NOMO-1 treated with dmso at 0.1 percent for 144 hours (cell line): ENCODE measurements around the gene PGC.
A peak's percentile ranks its signal among the peaks of the same experiment; 100 is the strongest.

Experiments
- DNase-seq: peaks from one replicate; lab custom pipeline; 2025; ENCODE audit not compliant: unreplicated experiment; lab: John Stamatoyannopoulos, UW

The PGC gene

DNA sequence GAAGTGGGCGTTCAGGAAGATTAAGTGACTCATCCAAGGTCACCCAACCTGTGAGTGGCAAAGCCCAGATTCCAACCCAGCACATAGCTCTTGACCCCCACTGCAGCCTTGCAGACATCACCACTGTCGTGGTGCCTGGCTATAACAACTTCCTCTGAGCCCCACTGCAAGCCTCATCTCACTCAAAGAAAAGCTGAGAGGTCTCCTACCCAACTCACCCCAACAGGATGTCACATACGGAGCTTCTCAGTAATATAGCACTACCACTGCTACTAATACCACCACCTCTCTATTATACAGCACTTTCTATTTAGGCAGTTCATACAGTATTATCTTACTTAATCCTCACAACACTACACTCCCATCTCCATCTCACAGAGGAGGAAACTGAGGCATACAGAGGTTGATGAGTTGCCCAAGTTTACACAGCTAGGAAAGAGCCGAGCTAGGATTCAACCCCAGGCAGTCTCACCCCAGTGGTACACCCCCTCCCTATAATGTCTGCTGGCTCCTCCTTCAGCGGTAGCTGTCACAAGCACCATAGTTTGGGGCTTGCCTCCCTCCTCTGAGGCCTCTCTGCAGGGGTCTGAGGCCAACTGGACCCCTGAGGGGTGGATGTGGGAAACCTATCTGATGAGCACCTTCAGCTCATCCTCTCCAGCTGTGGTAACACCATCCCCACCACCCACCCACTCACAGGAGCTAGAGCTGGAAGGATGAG lies 31.2 kb downstream of the PGC start:
- DNase-seq = no peak

DNA sequence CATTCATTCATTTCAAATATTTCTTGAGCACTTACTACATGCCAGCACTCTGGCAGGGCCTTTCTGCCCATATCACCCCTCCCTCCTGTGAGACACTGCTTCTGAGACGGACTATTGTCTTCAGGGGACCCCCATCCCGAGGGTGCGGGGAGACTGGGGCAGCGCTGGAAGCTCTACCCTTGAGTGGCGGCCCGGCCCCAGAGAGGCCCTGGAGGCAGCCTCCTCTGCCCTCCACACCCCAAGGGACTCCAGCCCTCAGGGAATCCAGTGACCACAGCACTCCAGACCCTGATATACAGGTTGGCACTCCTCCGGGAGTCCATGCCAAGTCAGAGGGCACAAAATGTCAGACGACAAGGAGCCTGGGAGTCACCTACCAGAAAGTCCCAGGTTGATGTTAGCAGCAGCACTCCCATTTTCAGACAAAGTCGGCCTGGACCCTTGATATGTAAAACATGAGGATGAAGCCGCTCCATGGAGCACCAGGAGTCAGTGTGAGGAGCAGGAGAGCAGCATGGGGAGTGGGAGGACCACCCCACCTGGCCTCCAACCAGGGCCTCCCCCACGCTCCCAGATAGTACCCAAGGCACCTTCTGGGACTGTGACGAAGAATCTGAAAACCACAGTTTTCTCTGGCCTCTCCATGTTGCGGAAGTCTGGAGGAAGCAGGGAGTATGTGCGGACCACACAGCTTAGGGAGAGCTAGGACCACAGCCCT lies 32.5 kb downstream of the PGC start:
- no peak for DNase-seq

DNA sequence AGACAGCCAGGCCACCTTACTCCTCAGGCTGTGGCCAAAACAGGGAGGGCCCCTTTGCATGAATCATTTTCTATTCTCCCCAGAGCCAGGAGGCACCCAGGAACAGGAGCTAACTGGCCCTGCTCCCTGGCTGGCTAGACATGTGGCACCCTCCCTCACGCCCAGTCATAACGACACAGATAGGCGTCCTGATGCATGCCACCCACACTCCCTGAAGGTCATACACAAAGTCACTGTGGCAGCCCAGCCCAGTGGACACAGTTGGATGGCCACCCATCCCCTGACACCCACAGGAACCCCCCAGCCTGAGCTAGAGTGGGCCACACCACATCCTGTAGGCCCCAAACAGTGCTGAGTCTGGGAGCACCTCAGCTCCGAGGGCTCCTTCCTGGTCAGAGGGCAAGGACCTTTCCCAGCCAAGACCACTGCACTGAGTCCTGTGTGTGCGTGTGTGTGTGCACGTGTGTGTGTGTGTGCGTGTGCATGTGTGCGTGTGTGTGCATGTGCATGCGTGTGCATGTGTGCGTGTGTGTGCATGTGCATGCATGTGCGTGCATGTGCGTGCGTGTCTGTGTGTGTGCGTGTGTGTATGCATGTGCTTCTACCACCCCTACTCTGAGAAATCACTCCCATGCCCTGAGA lies 33.4 kb downstream of the PGC start:
- DNase-seq = no peak

GRCh38 chr6:41713159-41713649 lies 34.0 kb downstream of the PGC start:
- DNase-seq = no peak

DNA sequence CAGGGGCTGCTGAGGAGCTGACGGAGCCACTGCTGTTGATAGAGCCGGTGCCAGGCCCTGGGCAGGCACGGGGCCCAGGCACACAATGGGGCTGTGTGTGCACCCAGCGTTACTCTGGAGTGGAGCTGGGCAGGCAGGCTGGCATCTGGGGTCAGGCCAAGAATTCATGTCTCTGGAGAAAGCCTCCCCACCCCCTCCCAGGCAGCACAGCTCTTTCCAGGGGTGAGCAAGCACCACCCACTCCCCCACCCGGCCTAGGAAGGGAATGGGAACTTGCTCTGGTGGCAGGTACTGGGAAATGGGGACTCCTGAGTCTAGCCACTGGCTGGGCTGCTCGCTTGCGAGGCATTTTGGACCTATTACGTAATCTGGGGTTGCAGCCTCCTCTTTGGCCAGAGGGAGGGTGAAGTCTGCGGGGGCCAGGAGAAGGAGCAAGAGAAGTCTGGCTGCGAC lies 34.5 kb downstream of the PGC start:
- DNase-seq = peak; percentile 26

DNA sequence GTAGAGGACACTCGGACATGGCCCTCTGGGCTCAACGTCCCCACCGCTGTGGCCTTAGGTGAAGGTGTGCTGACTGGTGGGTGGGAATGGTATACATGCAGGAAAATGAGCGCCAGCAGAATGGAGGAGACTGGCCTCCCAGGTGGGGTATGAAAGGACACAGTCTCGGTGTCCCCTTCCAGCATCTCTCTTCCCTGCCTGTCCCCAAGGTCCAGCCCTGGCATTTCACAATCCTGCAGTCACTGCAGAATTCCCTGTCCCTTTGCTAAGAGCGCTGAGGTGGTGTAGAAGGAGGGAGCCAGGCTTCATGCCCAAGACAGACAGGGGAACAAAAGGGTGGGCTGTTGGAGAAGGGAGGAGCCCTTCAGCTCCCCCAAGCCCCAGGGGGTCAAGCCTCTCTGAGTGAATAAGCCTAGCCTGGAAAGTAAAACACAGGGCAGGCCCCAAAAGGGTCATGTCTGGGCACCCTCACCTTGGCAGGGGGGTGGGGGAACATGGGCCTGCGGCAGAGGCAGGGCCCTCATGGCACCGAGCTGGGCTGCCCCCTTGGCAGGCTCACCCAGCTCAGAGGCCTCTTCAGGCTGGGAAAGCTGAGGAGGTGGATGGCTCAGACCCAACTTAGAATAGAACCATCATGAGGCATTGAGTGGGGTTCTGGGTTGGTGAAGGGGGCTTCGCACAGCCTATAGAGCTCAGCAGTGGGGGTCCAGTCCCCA lies 35.7 kb downstream of the PGC start:
- DNase-seq = no peak

DNA sequence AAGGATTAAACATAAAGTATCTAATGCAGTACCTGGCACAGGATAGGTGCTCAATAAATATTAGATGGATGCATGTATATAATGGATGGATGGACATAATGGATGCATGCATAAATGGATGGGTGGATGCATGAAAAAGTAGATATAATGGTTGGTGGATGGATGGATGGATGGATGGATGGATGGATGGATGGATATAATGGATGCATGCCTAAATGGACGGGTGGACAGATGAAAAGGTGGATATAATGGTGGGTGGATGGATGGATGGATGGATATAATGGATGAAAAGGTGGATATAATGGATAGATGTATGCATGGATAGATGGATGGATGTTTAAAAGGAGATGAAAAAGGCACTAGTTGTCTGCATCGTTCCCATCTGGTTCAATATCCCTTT lies 37.8 kb downstream of the PGC start:
- no peak for DNase-seq

GRCh38 chr6:41708856-41709255 lies 38.3 kb downstream of the PGC start:
- DNase-seq = no peak

DNA sequence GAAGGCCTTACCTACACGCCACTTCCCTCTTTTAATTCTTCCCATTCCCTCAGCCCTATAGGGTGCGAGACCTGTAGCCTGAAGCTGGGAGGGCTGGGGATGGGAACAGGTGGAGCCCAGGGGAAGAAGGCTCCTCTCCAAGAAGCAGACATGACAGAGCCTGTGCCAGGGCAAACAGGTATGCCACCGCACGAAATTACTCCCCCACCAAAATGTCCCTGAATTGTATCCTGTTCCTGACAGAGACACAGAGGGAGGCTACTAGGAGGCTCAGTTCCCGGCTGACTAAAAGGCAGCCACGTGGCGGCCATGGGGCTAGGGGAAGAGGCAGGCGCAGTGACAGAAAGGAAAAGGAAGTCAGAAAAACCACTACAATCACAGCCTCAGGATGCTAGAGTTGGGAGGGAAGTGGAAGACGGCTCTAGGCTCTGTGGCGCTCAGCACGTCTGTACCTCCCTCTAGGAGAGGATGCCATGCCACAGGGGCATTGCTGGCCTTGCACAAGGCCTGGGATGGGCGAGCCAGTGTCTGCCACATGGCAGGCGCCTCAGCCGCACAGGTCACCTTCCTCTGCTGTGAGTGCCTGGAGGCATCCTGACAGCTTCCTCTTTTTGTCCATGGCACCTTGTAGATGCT lies 39.5 kb downstream of the PGC start:
- peak; percentile 73 for DNase-seq

DNA sequence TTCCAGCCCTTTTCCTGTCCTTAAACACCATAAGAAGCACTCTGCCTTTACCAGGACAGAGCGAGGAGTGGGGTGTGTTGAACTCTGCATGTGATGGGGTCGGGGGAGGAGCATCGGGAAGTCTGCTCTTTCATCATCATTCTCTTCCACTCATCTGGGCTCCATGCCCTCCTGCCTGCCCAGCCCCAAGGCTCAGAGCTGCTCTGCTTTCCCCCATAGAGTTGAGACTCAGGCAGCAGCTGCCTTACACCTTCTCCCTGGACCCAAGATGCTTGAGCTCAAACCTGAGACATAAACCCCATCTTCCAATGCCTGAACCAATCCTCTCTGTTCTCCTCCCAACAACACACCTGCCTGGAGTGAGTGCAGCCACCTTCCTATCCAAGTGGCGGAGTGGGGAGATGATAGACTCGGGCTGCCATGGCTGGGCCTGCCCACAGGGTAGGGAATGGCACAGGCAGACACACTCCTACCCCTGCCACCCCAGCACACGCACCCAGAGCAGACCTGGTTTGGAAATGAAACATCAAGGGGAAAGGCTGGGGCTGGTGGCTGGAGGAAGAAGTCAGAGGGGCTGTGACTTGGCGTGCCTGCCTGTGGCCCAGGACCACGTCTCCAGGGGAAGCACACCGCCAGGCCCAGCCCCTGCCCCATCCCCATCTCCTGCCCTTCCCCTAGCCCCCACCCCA lies 40.2 kb downstream of the PGC start:
- DNase-seq = no peak

- peak; percentile 93 for DNase-seq
These were observed 41.0 kb downstream of the PGC start for GRCh38 chr6:41705996-41706835.

GRCh38 chr6:41705311-41705995 lies 41.7 kb downstream of the PGC start:
- no peak for DNase-seq

- DNase-seq = no peak
These were observed 42.4 kb downstream of the PGC start for GRCh38 chr6:41704656-41705310.

DNA sequence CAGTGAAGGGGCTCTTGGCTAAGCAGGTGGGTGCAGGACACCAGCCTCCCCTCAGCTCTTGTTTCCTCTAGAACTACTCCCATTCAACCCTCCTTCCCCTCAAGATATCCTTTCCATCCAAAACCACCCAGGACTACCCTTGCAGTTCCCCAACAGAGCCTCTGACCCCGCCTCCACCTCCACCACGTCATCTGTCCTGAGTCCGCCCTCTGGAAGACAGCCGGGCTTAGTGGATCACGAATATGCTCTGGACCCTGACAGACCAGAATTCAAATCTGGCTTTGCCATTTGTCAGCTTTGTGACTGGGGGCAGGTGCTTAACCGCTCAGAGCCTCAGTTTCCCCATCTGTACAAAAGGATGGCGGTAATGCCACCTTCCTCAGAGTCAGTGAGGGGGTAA lies 43.2 kb downstream of the PGC start:
- no peak for DNase-seq

DNA sequence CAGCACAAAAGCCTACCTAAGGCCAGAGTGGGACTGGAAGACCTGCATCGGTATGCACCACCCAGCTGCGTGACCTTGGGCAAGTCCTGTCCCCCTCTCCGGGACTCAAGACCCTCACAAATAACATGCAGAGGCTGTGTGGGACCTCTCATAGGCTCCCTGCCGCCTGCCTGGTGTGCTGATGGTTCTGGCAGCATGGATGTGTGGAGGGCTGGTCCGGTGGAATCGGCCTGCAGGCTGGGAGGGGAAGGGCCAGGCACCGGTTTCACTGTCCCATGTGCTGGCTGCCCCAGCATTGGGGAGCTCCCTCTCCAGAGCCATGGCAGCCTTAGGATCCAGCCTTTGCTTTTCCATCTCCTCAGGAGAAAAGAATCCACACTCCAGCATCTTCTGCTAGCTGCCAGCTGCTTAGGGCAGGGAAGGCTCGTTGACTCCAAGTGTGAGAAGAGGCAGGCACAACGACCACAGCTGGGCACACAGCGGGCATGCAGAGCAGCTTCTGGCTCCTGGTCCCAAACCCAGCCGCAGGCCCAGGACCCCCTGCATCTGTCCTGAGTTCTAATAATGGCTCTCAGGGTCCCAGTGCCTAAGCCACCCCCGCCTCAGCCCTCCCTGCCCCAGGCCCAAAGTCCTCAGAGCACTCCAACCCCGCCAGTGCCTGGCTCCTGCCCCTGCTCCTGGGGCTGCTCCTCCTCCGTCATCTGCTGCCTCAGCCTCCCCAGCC lies 44.3 kb downstream of the PGC start:
- DNase-seq = no peak

DNA sequence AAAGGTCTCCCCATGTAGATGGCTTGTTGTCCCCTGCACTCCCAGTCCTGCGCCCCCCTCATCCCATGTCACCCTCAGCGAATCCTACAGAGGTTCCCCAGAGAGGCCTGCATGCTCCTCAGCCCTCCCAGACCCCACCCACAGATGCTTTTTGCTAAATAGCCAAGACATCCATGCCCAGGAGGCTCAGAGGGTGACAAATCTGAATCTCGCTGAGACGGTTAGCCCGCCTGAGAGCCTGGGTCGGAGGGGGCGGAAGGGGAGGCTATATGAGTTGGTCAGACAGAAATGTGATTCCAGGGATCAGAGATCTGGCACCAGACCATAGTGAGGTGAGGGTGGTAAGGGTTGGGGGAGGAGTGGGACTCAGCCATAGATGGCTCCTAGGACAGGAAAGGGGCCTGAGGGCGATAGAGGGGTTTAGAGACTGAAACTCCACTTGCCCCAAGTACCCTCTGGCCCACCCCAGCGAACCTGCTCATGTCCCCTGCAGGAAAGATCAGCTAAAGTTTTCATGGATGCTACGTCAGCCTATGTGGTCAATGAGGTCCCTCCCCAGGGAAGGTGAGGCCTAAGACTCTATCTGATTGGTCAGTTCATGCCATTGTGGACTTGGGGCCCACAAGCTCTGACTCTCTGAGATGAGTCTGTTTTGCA lies 45.0 kb downstream of the PGC start:
- DNase-seq = no peak
